ENCODE data around the gene GALNT14. TPM values are rescaled to one million over a fixed set of nuclear protein-coding genes. Genes with fewer than 3 reads are reported as not detected.

GALNT14 gene
- polyA plus RNA-seq, 1 experiment = 3.5 TPM

DNA sequence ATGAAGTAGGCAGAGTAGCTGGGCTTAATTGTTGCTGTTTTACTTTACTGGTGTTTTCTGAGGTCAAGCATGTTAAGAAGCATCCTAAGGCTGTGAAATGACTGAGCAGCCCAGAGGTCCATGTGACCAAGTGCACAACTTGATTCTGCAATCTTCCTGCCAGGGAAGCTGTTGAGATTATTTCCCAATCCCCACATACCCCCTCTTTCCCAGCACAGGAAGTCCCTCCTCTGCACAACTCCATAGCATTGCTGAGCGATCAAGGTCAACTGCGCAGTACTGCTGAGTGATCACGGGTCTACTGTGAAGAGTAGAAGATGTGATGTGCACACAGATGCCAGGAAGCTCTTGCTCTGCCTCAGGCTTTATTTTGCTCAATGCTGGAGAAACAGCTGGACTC is 105.8 kb downstream of the GALNT14 start:
- no peak overlapping the region for H3K4me3 ChIP-seq (ENCODE audit: low read depth, low read length)
- ChIA-PET CTCF (no interaction called here), POLR2A (no interaction called here)
- H3K36me3 ChIP-seq (ENCODE audit: control insufficient read depth, insufficient read depth, low read length) = no peaks in the 10 kb centered on the region
- TF ChIP-seq, protein P1, sequence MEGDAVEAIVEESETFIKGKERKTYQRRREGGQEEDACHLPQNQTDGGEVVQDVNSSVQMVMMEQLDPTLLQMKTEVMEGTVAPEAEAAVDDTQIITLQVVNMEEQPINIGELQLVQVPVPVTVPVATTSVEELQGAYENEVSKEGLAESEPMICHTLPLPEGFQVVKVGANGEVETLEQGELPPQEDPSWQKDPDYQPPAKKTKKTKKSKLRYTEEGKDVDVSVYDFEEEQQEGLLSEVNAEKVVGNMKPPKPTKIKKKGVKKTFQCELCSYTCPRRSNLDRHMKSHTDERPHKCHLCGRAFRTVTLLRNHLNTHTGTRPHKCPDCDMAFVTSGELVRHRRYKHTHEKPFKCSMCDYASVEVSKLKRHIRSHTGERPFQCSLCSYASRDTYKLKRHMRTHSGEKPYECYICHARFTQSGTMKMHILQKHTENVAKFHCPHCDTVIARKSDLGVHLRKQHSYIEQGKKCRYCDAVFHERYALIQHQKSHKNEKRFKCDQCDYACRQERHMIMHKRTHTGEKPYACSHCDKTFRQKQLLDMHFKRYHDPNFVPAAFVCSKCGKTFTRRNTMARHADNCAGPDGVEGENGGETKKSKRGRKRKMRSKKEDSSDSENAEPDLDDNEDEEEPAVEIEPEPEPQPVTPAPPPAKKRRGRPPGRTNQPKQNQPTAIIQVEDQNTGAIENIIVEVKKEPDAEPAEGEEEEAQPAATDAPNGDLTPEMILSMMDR (IDR thresholded peaks at IDR 0.05; ENCODE audit: insufficient read depth, low read depth, low read length) = no peak
- DNase-seq (ENCODE audit: low read depth) = no peak
- H3K27me3 ChIP-seq (ENCODE audit: control insufficient read depth, insufficient read depth, low read length) = no peaks in the 10 kb centered on the region

DNA sequence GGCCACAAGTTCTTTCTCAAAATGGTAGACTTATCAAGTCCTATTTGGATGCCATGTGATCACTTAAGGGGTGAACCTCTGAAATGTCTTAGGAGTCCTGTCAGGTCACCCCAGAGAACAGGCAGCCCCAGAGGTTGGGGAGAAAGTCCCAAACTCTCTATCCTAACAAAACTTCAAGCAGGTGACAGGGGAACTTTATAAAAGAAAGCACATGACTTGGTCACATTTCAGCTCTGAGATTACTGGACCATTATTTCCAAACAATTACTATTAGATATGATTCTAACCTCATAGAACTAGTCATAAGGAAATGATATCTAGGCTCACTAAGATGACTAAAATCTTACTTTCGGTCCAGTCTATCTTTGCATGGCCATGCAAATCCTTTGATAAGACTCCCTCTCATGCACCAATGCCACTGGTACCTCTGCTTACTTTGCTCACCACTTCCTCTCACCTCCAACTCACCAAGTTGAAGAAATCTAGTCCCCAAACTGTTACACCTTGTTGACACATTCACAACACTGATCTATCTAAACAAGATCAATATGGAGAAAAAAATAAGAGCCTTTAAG is 107.0 kb downstream of the GALNT14 start:
- H3K4me3 ChIP-seq (ENCODE audit: low read depth, low read length) = no peak overlapping the region
- TF ChIP-seq, protein P1 (IDR thresholded peaks at IDR 0.05; ENCODE audit: insufficient read depth, low read depth, low read length) = no peak
- no peak for DNase-seq (ENCODE audit: low read depth)
- ChIA-PET CTCF (no interaction called here), POLR2A (no interaction called here)
- no peaks in the 10 kb centered on the region for H3K36me3 ChIP-seq (ENCODE audit: control insufficient read depth, insufficient read depth, low read length)
- no peaks in the 10 kb centered on the region for H3K27me3 ChIP-seq (ENCODE audit: control insufficient read depth, insufficient read depth, low read length)

DNA sequence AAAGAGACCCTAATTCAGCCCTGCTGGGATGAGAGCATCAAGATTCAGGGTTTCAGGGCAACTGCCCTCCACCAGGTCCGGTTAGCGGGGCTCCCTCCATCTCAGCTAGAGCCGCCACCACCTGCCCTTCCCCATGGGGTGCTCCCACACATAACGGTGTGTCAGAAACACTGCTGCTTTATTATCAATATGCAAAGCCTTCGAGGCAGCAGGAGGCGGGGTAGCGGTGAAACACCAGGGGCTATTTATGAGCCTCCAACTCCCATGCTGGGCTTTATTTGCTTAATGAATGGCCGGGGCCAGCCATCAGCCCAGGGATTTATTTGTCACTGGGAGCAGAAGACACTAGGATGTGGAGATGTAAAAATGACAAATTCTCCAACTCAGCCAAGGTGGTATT is 109.8 kb downstream of the GALNT14 start:
- Histone ChIP-seq H3K27me3 (ENCODE audit: control insufficient read depth, insufficient read depth, low read length) (no peaks in the 10 kb centered on the region), H3K36me3 (ENCODE audit: control insufficient read depth, insufficient read depth, low read length) (no peaks in the 10 kb centered on the region), H3K4me3 (ENCODE audit: low read depth, low read length) (no peak overlapping the region)
- ChIA-PET CTCF (no interaction called here), POLR2A (no interaction called here)
- no peak for DNase-seq (ENCODE audit: low read depth)
- TF ChIP-seq, protein P1 (IDR thresholded peaks at IDR 0.05; ENCODE audit: insufficient read depth, low read depth, low read length) = no peak

DNA sequence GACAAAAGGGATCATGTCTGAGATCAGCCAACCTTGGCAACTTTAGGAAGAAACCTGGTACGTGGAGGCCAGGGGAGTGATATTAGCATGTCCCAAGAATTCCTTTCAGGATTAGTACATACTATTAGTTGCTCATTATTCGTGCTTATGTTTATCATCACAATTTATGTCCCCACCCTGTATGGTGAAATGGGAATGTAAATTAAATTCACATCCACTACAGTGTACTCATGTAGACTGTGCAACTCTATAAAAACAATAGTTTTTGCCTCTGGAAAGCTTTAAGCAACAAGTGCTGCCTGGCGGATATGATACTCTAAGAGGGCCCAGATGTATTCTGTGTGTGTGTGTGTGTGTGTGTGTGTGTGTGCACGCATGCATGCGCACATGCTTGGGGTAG is 110.7 kb downstream of the GALNT14 start:
- POLR2A ChIA-PET = no interaction called here
- Histone ChIP-seq H3K36me3 (ENCODE audit: control insufficient read depth, insufficient read depth, low read length) (no peaks in the 10 kb centered on the region), H3K27me3 (ENCODE audit: control insufficient read depth, insufficient read depth, low read length) (no peaks in the 10 kb centered on the region), H3K4me3 (ENCODE audit: low read depth, low read length) (no peak overlapping the region)
- DNase-seq (ENCODE audit: low read depth) = no peak
- TF ChIP-seq, protein P1 (IDR thresholded peaks at IDR 0.05; ENCODE audit: insufficient read depth, low read depth, low read length) = no peak
- CTCF ChIA-PET = no interaction called here

DNA sequence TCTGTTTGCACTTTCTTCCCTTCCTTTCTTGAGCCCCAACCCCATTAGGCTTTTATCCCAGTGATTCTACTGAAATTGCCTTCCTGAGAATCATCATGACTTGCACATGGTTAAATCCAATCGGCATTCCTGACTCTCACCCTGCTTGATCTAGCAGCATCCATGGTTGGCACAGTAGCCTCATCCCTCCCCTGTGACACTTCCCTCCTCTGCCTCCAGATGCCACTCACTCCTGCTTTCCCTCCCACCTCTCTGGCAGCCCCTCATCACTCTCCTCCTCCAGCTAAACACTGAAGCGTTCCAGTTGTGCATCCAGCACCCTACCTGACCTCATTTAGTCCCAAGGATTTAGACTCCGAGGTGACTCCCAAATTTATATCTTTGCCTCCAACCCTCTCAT is 114.7 kb downstream of the GALNT14 start:
- no peak overlapping the region for H3K4me3 ChIP-seq (ENCODE audit: low read depth, low read length)
- no peaks in the 10 kb centered on the region for H3K36me3 ChIP-seq (ENCODE audit: control insufficient read depth, insufficient read depth, low read length)
- H3K27me3 ChIP-seq (ENCODE audit: control insufficient read depth, insufficient read depth, low read length) = no peaks in the 10 kb centered on the region
- no peak for DNase-seq (ENCODE audit: low read depth)
- POLR2A ChIA-PET = no interaction called here
- TF ChIP-seq, protein P1 (IDR thresholded peaks at IDR 0.05; ENCODE audit: insufficient read depth, low read depth, low read length) = no peak
- CTCF ChIA-PET = no interaction called here
